Adrenal gland (tissue), 5 donors: Measurements from ENCODE around the gene INPP5A.

ENCODE experiments used
- POLR2A ChIP-seq, 2 donors: fragments of 450-650 bp; IDR thresholded peaks; one replicate each; pipeline ENCODE4 v1.6.1; 2017; ENCODE audit warnings: antibody characterized with exemption in 2 of 2, mild to moderate bottlenecking in 2 of 2, moderate library complexity in 1 of 2
- TF ChIP-seq, protein P1 (sequence below), 6 experiments: fragments of 450-650 bp in 4 of 6; fragments of 200-600 bp in 2 of 6; sonication (generic) in 1 of 6; IDR thresholded peaks; 1 replicate in 5 of 6; 2 replicates in 1 of 6; pipeline versions ENCODE4 v1.5.1 to v1.8.0; 2016 to 2021; ENCODE audit warnings: antibody characterized with exemption in 6 of 6, mild to moderate bottlenecking in 2 of 6, moderate library complexity in 1 of 6
- donor health status: DM: no; HTN: no; CAD: no.

DNA sequence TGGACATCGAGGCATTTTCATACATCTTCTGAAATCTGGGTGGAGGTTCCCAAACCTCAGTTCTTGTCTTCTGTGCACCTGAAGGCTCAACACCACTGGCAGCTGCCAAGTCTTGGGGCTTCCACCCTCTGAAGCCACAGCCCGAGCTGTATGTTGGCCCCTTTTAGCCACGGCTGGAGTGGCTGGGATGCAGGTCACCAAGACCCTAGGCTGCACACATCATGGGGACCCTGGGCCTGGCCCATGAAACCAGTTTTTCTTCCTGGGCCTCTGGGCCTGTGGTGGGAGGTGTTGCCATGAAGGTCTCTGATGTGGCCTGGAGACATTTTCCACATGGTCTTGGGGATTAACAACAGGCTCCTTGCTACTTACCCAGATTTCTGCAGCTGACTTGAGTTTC lies 62.1 kb downstream of the INPP5A start:
- TF ChIP-seq, protein P1, sequence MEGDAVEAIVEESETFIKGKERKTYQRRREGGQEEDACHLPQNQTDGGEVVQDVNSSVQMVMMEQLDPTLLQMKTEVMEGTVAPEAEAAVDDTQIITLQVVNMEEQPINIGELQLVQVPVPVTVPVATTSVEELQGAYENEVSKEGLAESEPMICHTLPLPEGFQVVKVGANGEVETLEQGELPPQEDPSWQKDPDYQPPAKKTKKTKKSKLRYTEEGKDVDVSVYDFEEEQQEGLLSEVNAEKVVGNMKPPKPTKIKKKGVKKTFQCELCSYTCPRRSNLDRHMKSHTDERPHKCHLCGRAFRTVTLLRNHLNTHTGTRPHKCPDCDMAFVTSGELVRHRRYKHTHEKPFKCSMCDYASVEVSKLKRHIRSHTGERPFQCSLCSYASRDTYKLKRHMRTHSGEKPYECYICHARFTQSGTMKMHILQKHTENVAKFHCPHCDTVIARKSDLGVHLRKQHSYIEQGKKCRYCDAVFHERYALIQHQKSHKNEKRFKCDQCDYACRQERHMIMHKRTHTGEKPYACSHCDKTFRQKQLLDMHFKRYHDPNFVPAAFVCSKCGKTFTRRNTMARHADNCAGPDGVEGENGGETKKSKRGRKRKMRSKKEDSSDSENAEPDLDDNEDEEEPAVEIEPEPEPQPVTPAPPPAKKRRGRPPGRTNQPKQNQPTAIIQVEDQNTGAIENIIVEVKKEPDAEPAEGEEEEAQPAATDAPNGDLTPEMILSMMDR (IDR thresholded peaks at IDR 0.05) = no peak
- TF ChIP-seq POLR2A (IDR thresholded peaks at IDR 0.05) = no peak
